ENCODE data around the gene TRAPPC3L.

GRCh38 chr6:116512111-116512559 lies 33.3 kb downstream of the TRAPPC3L start:
- TF ChIP-seq CTCF (IDR thresholded peaks at IDR 0.05) (no peak), POLR2A (IDR thresholded peaks at IDR 0.05) (no peak)
